Cerebellar nuclear complex (tissue), 1 donor: ENCODE data around the gene PCDHB12.
"Not testable (repeated sequence)": the region's sequence is repeated elsewhere in the genome, so short reads cannot be mapped to it uniquely, and the experiment has no call there.

Experiments
- DNase-seq, 2 experiments: peaks; one replicate each; lab custom pipeline; 2025; lab: John Stamatoyannopoulos, UW

PCDHB12 gene

GRCh38 chr5:141210281-141210680 is 1.8 kb downstream of the PCDHB12 start:
- not testable (repeated sequence) for DNase-seq

GRCh38 chr5:141210849-141211248 is 2.3 kb downstream of the PCDHB12 start:
- DNase-seq: not testable (repeated sequence)

- not testable (repeated sequence) for DNase-seq
These were observed 5.3 kb downstream of the PCDHB12 start, which contains the start of gene PCDHB13 for GRCh38 chr5:141213656-141214339. Gene PCDHB13 (plus strand): TSS chr5:141213919. CDS start chr5:141214124, 205 bp downstream.

- not testable (repeated sequence) for DNase-seq
These were observed 6.1 kb downstream of the PCDHB12 start for GRCh38 chr5:141214583-141214982.

GRCh38 chr5:141215504-141215903 is 7.0 kb downstream of the PCDHB12 start:
- DNase-seq: not testable (repeated sequence)

- not testable (repeated sequence) for DNase-seq
These were observed 7.5 kb downstream of the PCDHB12 start for GRCh38 chr5:141216035-141216434.

GRCh38 chr5:141223112-141223783 is 14.7 kb downstream of the PCDHB12 start, which contains the start of gene PCDHB14:
Gene PCDHB14 (plus strand): TSS chr5:141223343. CDS start chr5:141223506, 163 bp downstream.
- no peak for DNase-seq

- not testable (repeated sequence) for DNase-seq
These were observed 16.3 kb downstream of the PCDHB12 start for GRCh38 chr5:141224844-141225243.

- DNase-seq: not testable (repeated sequence)
These were observed 16.9 kb downstream of the PCDHB12 start for GRCh38 chr5:141225421-141225820.

GRCh38 chr5:141234109-141234667 is 25.7 kb downstream of the PCDHB12 start:
- DNase-seq: no peak

- DNase-seq: not testable (repeated sequence)
These were observed 27.4 kb downstream of the PCDHB12 start for GRCh38 chr5:141235922-141236321.

- no peak for DNase-seq
These were observed 28.2 kb downstream of the PCDHB12 start for GRCh38 chr5:141236516-141237313.

- no peak for DNase-seq
These were observed 33.0 kb downstream of the PCDHB12 start for GRCh38 chr5:141241496-141241895.

- peak in 1 of 2 experiments; percentile 11 for DNase-seq
These were observed 36.8 kb downstream of the PCDHB12 start, which contains the start of gene PCDHB15 for GRCh38 chr5:141245250-141245717. Gene PCDHB15 (plus strand): TSS chr5:141245395. CDS start chr5:141245579, 184 bp downstream.

- DNase-seq: not testable (repeated sequence)
These were observed 38.5 kb downstream of the PCDHB12 start for GRCh38 chr5:141246971-141247370.

- not testable (repeated sequence) for DNase-seq
These were observed 38.9 kb downstream of the PCDHB12 start for GRCh38 chr5:141247434-141247833.

- no peak for DNase-seq
These were observed 42.1 kb downstream of the PCDHB12 start for GRCh38 chr5:141250576-141250975.

GRCh38 chr5:141258464-141258863 is 49.9 kb downstream of the PCDHB12 start:
- DNase-seq: no peak

GRCh38 chr5:141258948-141259347 is 50.4 kb downstream of the PCDHB12 start:
- no peak for DNase-seq

GRCh38 chr5:141260458-141261237 is 52.1 kb downstream of the PCDHB12 start:
- no peak for DNase-seq

GRCh38 chr5:141261238-141261546 is 52.7 kb downstream of the PCDHB12 start:
- no peak for DNase-seq
